IMR-90 (cell line): ENCODE data around the gene PDCD6IP. TPM values are rescaled to one million over a fixed set of nuclear protein-coding genes. Genes with fewer than 3 reads are reported as not detected.
"Not testable (repeated sequence)": the region's sequence is repeated elsewhere in the genome, so short reads cannot be mapped to it uniquely, and the experiment has no call there.

Experiments used
- ATAC-seq: fragments of 200-7000 bp; cut with Tn5 transposase; 2 replicates; pipeline ENCODE4 v1.9.1; 2020; ENCODE audit warnings: low read depth, mild to moderate bottlenecking, moderate library complexity
- BruUV-seq: library from RNA; stranded (reverse); fragments of 400-500 nt; replicated peaks from 2 replicates; lab custom pipeline; 2021; lab: Mats Ljungman, UMichigan
- CTCF ChIA-PET: fragments of 300-600 bp; formaldehyde crosslinking; extraction: SDS; loops from one replicate; lab custom pipeline; 2021; ENCODE audit warnings: antibody characterized with exemption; lab: Yijun Ruan, JAX
- POLR2A ChIA-PET: fragments of 300-600 bp; sonication (Branson Sonifier 250); formaldehyde crosslinking; loops from one replicate; lab custom pipeline; 2022; ENCODE audit warnings: antibody characterized with exemption; ENCODE audit not compliant: unreplicated experiment; lab: Charles Lee
- DNase-seq: peaks from one replicate; pipeline ENCODE4 v3.0.0; 2013
- H2AFZ ChIP-seq: replicated peaks from 2 replicates; pipeline ENCODE3; 2013; ENCODE audit warnings: low read length, mild to moderate bottlenecking; ENCODE audit not compliant: poor library complexity
- H2AK5ac ChIP-seq: 2 replicates; pipeline ENCODE4 v1.6.1; 2013; ENCODE audit warnings: low read depth, low read length, inconsistent platforms
- H2AK9ac ChIP-seq: replicated peaks from 2 replicates; pipeline ENCODE3; 2013; ENCODE audit warnings: mild to moderate bottlenecking, low read depth, low read length, moderate library complexity; ENCODE audit not compliant: poor library complexity
- H2BK120ac ChIP-seq: 2 replicates; pipeline ENCODE4 v1.6.1; 2013; ENCODE audit warnings: low read depth, low read length, inconsistent platforms
- H2BK15ac ChIP-seq: 3 replicates; pipeline ENCODE4 v1.6.1; 2013; ENCODE audit warnings: low read depth, low read length, inconsistent platforms
- H2BK20ac ChIP-seq: 2 replicates; pipeline ENCODE4 v1.6.1; 2013; ENCODE audit warnings: low read depth, mild to moderate bottlenecking, inconsistent platforms, low read length, moderate library complexity
- H2BK5ac ChIP-seq: 2 replicates; pipeline ENCODE4 v1.6.1; 2013; ENCODE audit warnings: mild to moderate bottlenecking, low read depth, low read length, inconsistent platforms; ENCODE audit not compliant: poor library complexity, severe bottlenecking
- H3K14ac ChIP-seq: replicated peaks from 2 replicates; pipeline ENCODE4 v1.6.1; 2013; ENCODE audit warnings: low read depth, low read length, inconsistent platforms
- H3K18ac ChIP-seq: 2 replicates; pipeline ENCODE4 v1.6.1; 2013; ENCODE audit warnings: low read depth, low read length, control low read depth
- H3K23ac ChIP-seq: 2 replicates; pipeline ENCODE4 v1.6.1; 2013; ENCODE audit warnings: low read depth, low read length, inconsistent platforms
- H3K27ac ChIP-seq: 2 replicates; pipeline ENCODE4 v1.5.1; 2013; ENCODE audit warnings: mild to moderate bottlenecking, control low read depth, low read length; ENCODE audit not compliant: insufficient read depth
- H3K27me3 ChIP-seq: 2 replicates; pipeline ENCODE4 v1.6.1; 2013; ENCODE audit warnings: low read length; ENCODE audit not compliant: control insufficient read depth, insufficient read depth
- H3K36me3 ChIP-seq: 2 replicates; pipeline ENCODE4 v1.6.1; 2013; ENCODE audit warnings: low read length, mixed read lengths; ENCODE audit not compliant: control insufficient read depth, insufficient read depth
- H3K4ac ChIP-seq: 2 replicates; pipeline ENCODE4 v1.6.1; 2013; ENCODE audit warnings: low read depth, low read length, inconsistent platforms
- H3K4me1 ChIP-seq: 2 replicates; pipeline ENCODE4 v1.6.1; 2013; ENCODE audit warnings: low read length, mixed read lengths; ENCODE audit not compliant: control insufficient read depth, insufficient read depth
- H3K4me2 ChIP-seq: 2 replicates; pipeline ENCODE4 v1.6.1; 2013; ENCODE audit warnings: low read depth, mild to moderate bottlenecking, control low read depth, low read length, moderate library complexity
- H3K4me3 ChIP-seq: 2 replicates; pipeline ENCODE4 v1.5.1; 2013; ENCODE audit warnings: low read depth, mild to moderate bottlenecking, control low read depth, low read length, moderate library complexity; ENCODE audit not compliant: insufficient read depth
- H3K56ac ChIP-seq: 2 replicates; pipeline ENCODE4 v1.6.1; 2013; ENCODE audit warnings: low read length, inconsistent platforms; ENCODE audit not compliant: insufficient read depth; ENCODE audit errors: extremely low read depth
- H3K79me1 ChIP-seq, 2 experiments: 2 replicates each; pipeline ENCODE4 v1.6.1; 2013; ENCODE audit warnings: low read length in 2 of 2, inconsistent platforms in 1 of 2, low read depth in 1 of 2
- H3K9ac ChIP-seq: 2 replicates; pipeline ENCODE4 v1.6.1; 2013; ENCODE audit warnings: low read depth, low read length, control low read depth
- H3K9me1 ChIP-seq: 2 replicates; pipeline ENCODE4 v1.6.1; 2013; ENCODE audit warnings: low read length, inconsistent platforms; ENCODE audit not compliant: insufficient read depth
- H3K9me3 ChIP-seq: 2 replicates; pipeline ENCODE4 v1.6.1; 2013; ENCODE audit warnings: low read length; ENCODE audit not compliant: control insufficient read depth, insufficient read depth
- H4K20me1 ChIP-seq: 2 replicates; pipeline ENCODE4 v1.6.1; 2013; ENCODE audit warnings: low read length, inconsistent platforms; ENCODE audit not compliant: insufficient read depth
- H4K5ac ChIP-seq: 2 replicates; pipeline ENCODE4 v1.6.1; 2013; ENCODE audit warnings: mild to moderate bottlenecking, low read depth, low read length, control low read depth
- H4K8ac ChIP-seq, 2 experiments: 2 replicates each; pipeline ENCODE4 v1.6.1; 2013; ENCODE audit warnings: low read depth in 2 of 2, low read length in 2 of 2, control low read depth in 1 of 2, inconsistent platforms in 1 of 2
- H4K91ac ChIP-seq: 2 replicates; pipeline ENCODE4 v1.6.1; 2013; ENCODE audit warnings: low read depth, low read length, inconsistent platforms; ENCODE audit not compliant: insufficient read depth
- WGBS, 2 experiments: methylation state at CpG; one replicate each; pipeline versions ENCODE4 v1.1.5 to v1.1.7; 2013; ENCODE audit warnings: missing lambda C conversion rate in 2 of 2; ENCODE audit not compliant: insufficient read length in 1 of 2; ENCODE audit errors: extremely low coverage in 2 of 2; 5-methylcytosine and 5-hydroxymethylcytosine counted together
- dilution Hi-C: fragments of 300-500 bp; cut with HindIII; formaldehyde crosslinking; loops from one replicate; pipeline ENCODE4 v1.14.3; 2018; ENCODE audit warnings: low sequenced_read_pairs; ENCODE audit not compliant: unreplicated experiment
- in situ Hi-C: fragments of 300-500 bp; cut with MboI; formaldehyde crosslinking; loops from 3 replicates; pipeline ENCODE4 v1.14.3; 2019; ENCODE audit warnings: low sequenced_read_pairs, inconsistent platforms, mixed read lengths
- intact Hi-C: fragments of 100-400 bp; cut with micrococcal nuclease; formaldehyde crosslinking; loops from 2 replicates; pipeline ENCODE4 v1.10.0; 2022
- polyA plus RNA-seq, 3 experiments: library from polyadenylated mRNA; depleted of rRNA; stranded (reverse); fragments of >200 nt; gene quantifications; 2 replicates each; pipeline ENCODE4 v1.2.3, GENCODE V29; 2012; ENCODE audit warnings: low replicate concordance in 1 of 3
- total RNA-seq: library from RNA; depleted of rRNA; stranded (reverse); fragments of >200 nt; gene quantifications from 2 replicates; pipeline ENCODE4 v1.2.3, GENCODE V29; 2012

PDCD6IP gene
- total and polyA plus RNA-seq, 2 of the 4 experiments (the other 2 are of a cell fraction), result 68.1 to 78.3 TPM

- Histone ChIP-seq H3K79me1 (peaks cover 12 to 18% of the 10 kb centered on the region in 2 experiments; a peak in 3 of 4 replicates), H3K36me3 (peaks cover 10% of the 10 kb centered on the region; the same call in 1 of the 2 replicates), H2BK5ac (peak overlapping the region; percentile 5)
- BruUV-seq, H3K27me3 ChIP-seq, H2AK5ac ChIP-seq, H3K9me3 ChIP-seq, H4K5ac ChIP-seq, H3K23ac ChIP-seq, POLR2A ChIA-PET, H2AFZ ChIP-seq, H3K4ac ChIP-seq, H3K9ac ChIP-seq, H2AK9ac ChIP-seq, H4K8ac ChIP-seq, H3K56ac ChIP-seq, in situ Hi-C loops, H4K20me1 ChIP-seq, H3K4me3 ChIP-seq, H3K9me1 ChIP-seq, CTCF ChIA-PET, H3K27ac ChIP-seq, H2BK15ac ChIP-seq, H4K91ac ChIP-seq, H2BK120ac ChIP-seq, H3K4me2 ChIP-seq, H3K14ac ChIP-seq, H3K4me1 ChIP-seq, intact Hi-C loops, H3K18ac ChIP-seq, H2BK20ac ChIP-seq, dilution Hi-C loops: not testable (repeated sequence)
- no CpG with 5 or more reads among the region's 3 CpGs for WGBS, 2 experiments
- DNase-seq (peak; percentile 22), ATAC-seq (peak; percentile 46)
These were observed 52.2 kb downstream of the PDCD6IP start for GRCh38 chr3:33850599-33850998.
